Cardiac septum (tissue), 1 donor: Measurements from ENCODE around the gene CHST10. TPM values are rescaled to one million over a fixed set of nuclear protein-coding genes. Genes with fewer than 3 reads are reported as not detected.

Source experiments
- DNase-seq: peaks from one replicate; pipeline ENCODE4 v3.0.0-alpha.2; 2020; ENCODE audit warnings: low spot score
- intact Hi-C: fragments of 100-400 bp; cut with DNase I; formaldehyde crosslinking; loops from one replicate; pipeline ENCODE4 v1.14.0; 2022
- total RNA-seq: library from RNA; stranded (reverse); fragmentation: NEBNext Ultra II Directional; extraction: Animal tissue kit (Norgen Biotek cat#: 25700); gene quantifications from one replicate; pipeline ENCODE4 v1.2.1, GENCODE V29; 2021
- donor health status: DM: no; HTN: no; CAD: no.

The CHST10 gene
- total RNA-seq, 1 donor from 2014 or later: 7.8 TPM

DNA sequence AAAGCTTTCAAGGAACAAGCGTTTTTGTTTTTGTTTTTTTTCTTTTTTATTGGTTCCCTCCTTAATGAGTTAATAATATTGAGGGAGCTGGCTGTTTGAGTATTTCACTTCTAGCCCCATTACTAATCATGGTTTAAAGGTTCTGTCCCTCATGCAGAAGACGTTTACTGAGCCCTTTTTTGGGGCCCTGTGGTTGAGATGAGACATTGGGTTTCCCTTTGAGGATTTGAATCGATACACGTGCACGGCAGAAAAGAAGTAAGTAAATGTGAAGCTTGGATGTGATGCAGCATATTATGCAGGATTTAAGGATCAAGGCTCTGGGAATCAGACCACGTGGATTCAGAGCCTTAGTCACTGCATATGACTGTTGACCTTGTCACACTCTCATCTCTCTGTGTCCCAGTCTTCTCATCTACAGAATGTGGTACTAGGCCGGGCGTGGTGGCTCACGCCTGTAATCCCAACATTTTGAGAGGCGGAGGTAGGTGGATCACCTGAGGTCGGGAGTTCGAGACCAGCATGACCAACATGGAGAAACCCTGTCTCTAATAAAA lies 1.0 kb upstream of the CHST10 start:
- intact Hi-C loops: loop anchor here (5.0 kb wide), 2 partner anchors 96 to 144 kb away; partner anchors contain the start of genes LONRF2 and PDCL3
- no peak for DNase-seq

DNA sequence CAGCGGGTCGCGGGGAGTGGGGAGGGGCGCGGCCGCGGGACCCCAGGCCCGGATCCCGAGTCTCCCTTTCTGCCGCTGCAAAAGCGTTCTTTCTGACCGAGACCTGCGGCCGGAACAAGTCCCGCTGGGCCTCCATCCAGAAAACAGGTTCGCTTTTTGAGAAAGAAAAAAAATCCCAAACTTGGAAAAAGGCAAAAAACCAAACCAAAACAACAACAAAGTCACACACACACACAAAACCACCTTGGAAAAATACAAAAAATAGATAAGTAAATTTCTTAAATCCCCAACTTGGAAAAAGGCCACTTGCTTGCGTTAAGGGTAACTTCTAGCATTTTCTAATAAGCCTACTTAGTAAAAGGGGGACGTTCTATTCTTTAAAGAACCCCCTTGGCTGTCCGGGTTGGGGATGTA lies 250 bp upstream of the CHST10 start:
- no peak for DNase-seq
- intact Hi-C loops: loop anchor here (5.0 kb wide), 2 partner anchors 95 to 145 kb away; partner anchors contain the start of genes LONRF2 and PDCL3

DNA sequence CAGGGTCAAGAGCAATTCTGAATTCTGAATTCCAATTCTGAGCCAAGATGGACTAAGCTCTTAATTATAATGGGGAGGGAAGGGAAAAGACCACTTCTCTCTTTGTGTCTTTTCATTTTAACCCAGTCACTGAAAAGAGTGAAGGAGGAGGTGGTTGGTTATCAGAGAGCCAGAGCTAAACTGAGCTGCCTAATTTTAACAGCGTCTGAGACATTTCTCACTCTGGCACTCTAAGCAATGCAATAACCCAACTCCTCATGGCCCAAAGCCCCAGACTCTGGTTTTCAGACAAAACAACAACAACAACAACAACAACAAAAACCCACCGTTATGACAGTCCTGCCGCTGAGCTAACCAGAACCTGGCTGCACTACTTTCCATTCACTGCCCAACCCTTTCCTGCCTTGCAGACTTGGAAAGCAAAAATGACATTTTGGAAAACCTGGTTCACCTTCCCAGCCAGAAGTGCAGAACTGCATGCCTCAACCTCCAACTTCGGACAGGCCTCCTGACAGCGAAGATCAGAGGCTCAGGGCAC lies 1.0 kb downstream of the CHST10 start:
- intact Hi-C loops: loop anchor here (5.0 kb wide), 2 partner anchors 94 to 146 kb away; partner anchors contain the start of genes LONRF2 and PDCL3
- no peak for DNase-seq

DNA sequence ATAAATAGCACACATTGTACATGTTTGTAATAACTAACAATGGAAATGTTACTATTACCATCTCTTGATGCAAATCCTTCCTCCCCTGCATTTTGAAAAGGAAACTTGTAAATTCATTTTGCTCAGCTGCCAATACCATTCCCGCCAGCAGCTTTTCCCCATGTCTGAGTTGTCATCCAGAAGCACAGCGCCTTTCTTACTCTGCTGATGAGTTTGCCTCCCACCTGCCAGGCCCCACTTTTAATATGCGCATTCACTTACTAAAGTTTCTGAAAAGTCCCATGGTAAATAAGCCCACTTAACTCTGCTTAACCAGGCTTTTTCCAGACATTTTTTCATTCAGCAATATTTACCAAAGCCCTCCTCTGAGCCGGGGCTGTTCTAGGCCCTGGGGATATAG lies 3.9 kb downstream of the CHST10 start:
- intact Hi-C loops: no loop called here
- no peak for DNase-seq

GRCh38 chr2:100412881-100413321 lies 4.6 kb downstream of the CHST10 start:
- no peak for DNase-seq
- intact Hi-C loops: no loop called here

DNA sequence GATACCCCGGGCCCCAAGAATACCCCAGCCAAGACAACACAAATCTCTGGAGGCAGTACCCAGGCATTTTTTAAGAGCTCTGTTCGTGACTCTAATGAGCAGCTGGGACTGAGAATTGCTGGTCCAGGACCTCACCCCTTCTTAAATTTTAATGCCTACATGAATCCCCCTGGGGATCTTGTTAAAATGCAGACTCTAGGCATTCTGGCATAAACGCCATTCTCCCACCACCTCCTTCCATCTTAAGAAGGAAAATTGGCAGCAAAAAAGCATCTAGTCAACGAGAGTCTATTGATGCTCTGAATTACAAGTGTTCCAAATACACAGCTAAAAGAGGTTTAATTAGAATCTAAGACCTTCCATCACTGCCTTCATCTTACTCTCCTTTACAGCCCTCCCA lies 5.0 kb downstream of the CHST10 start:
- intact Hi-C loops: no loop called here
- no peak for DNase-seq

GRCh38 chr2:100411841-100412292 lies 5.6 kb downstream of the CHST10 start:
- intact Hi-C loops: no loop called here
- no peak for DNase-seq

DNA sequence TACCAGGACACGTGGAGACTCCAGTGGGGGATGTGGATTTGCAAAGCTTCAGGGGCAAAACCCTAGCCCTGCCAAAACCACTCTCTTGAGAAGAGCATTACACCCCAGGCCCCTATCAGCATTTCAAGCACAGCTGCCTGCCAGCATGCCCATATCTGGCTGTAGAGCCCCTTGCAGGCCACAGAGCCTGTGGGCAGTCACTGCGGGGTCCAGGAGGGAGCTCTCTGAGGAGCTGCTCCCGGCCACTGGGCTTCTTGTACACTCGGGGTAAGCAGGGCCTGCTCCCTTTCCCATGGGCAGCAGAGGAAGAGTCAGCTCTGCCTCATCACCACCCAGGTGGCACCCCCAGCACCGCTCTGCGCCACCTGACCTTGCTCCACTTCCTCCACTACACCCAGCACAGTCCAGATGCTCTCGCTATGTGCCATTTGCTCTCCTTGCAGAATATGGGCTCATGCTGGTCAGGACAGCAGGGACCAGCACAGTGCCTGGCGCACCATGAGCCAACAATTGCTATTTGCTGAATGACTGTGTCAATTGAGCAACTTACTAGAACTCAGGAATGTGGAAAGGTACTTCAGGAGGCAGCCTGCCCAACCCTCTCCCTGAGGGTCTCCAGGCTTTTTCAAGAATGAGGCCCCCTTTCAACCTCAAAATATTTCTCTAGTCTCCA lies 7.4 kb downstream of the CHST10 start:
- intact Hi-C loops: no loop called here

DNA sequence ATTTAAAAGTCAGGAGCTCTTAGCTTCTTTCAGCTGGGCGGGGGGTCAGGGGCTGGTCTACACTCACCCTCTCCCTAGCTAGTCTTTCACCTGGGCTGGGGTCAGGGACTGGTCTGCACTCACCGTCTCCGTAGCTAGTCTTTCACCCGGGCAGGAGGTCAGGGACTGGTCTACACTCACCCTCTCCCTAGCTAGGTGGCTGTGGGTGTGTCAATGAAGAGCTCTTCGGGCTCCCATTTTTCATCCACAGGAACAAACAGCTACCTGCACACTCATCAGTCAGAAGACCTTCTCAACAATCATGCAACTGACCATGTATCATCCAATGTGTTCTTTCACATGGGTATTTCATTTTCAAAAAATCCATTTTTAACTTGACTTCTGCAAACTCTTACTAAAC lies 8.0 kb downstream of the CHST10 start:
- intact Hi-C loops: no loop called here
- DNase-seq: no peak

More for the DNA sequence above, 7.4 kb downstream of the CHST10 start:
- no peak for DNase-seq

DNA sequence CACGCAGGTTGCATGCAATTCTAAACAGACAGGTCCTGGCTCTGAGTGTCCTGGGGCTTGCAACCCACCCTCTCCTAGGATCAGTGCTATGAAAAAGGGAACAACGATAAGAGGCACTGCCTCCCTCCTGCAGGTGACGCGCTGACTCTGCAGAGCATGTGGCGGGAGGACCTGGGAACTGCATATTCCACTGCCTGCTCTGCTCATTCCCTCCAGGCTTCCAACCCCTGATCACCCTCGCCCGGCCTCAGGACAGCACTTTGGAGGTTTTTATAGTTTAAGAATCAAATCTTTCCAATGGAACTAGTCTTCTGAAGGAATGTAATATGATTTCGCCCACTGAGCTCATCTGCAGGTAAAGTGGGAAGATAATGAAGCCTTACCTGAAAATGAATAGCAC lies 8.5 kb downstream of the CHST10 start:
- intact Hi-C loops: no loop called here
- DNase-seq: no peak

DNA sequence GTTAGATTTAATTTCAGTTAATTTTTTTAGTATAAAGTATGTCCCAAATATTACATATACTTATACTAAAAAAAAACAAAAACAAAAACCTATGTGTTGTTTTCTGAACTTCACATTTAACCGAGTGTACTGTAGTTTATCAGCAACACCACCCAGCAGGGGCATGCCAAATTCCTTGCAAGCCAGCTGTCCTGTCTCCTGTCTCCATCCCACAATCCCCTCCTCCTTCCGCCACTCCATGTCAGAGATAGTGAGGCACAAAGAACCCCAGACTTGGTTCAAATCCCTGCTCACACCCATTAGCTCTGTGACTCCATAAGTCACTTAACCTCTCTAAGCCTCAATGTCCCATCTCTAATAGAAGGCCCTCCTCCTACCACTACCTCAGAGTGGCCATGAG lies 9.4 kb downstream of the CHST10 start:
- DNase-seq: no peak
- intact Hi-C loops: no loop called here

- intact Hi-C loops: no loop called here
- no peak for DNase-seq
Observed at GRCh38 chr2:100407563-100407962, 9.9 kb downstream of the CHST10 start.

DNA sequence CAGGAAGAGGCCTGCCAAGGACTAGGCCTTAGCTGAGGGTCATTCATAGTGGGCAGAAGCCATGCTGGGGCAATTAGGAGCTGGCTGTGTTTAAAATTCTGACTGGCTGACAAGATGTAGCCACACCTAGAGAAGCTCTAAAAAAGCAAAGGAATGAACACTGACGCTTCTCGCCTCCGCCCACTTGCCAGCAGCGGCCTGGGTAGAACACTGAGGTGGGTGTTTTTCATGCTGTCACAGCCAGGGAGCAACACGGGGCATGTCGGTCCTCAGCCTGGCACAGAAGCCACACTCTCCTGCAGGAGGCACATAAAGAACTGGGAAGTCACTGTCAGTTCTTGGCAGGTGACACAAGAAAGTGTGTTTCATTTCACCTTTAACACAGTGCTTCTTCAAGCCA lies 10.4 kb downstream of the CHST10 start:
- no peak for DNase-seq
- intact Hi-C loops: no loop called here

GRCh38 chr2:100406120-100406508 lies 11.4 kb downstream of the CHST10 start:
- intact Hi-C loops: no loop called here
- DNase-seq: no peak

DNA sequence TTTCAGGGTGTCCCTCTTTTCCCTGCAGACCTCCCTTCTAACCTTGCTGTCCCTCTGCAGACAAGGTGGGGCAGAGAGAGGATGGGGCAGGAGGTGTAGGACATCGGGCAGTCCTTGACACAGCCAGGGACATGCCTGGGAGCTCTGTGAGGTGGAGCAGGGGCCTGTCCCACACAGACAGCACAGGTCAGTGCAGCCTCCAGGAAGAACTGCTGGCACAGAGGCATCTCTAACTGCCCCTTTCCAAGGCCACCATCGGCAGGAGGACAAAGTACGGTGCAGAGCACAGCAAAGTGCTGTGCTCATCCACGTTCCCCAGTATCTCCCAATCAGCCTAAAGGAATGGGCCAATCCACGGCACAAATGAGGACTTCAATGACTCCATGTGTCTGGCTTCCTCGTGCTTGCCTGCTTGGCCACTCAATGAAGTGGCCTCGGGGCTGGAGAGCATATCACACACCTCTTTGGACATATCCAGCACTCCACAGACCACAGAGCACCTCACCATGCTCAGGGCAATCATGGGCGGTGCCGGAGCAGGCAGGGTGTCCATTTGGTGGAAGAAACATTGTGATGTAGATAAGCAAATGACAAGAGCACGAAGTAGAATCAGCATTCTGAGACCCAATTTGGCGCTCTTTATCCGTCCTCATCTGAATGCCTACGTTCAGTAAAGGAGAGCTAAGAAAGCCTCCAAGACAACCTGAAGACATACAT lies 11.9 kb downstream of the CHST10 start:
- no peak for DNase-seq
- intact Hi-C loops: no loop called here

GRCh38 chr2:100404411-100404810 lies 13.1 kb downstream of the CHST10 start:
- intact Hi-C loops: no loop called here
- no peak for DNase-seq

DNA sequence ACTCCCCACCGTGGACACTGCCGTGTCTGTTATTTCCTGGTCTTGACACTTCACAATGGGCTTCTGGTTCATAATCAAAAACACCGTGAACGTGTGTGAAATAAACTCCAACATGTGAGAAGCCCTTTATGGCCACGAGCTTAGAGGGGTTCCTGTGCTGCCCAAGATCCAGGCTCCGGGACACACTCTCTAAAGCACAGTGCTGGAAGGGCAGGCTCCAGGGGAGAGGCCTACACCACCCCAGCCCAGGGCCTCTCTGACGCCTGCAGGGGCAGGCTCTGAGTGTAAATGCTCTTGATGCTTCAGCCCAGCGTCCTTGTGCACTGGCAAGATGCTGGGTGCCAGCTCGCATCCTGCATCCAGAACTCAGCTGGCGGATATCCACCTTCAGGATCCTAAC lies 13.7 kb downstream of the CHST10 start:
- DNase-seq: no peak
- intact Hi-C loops: no loop called here

- no peak for DNase-seq
- intact Hi-C loops: no loop called here
Observed at GRCh38 chr2:100401268-100401667, 16.2 kb downstream of the CHST10 start.

DNA sequence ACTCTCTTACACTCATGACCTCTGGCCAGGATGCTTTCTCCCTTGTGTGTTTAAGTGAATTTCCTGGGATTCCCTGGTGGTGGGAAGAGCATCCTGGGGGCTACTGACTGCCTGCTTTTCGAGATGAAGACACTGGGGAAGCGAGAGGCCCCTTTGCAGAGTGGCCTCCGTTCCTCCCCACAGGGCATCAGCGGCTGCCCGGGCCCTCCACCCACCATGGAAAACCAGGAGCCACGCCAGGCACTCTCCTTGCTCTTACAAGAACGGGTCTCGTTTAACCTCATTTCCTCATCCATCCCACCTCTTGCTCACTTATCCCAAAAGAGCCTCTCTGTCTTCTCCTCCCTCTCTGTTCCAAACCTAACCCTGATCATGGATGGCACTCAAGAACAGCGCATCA lies 17.8 kb downstream of the CHST10 start:
- DNase-seq: no peak

DNA sequence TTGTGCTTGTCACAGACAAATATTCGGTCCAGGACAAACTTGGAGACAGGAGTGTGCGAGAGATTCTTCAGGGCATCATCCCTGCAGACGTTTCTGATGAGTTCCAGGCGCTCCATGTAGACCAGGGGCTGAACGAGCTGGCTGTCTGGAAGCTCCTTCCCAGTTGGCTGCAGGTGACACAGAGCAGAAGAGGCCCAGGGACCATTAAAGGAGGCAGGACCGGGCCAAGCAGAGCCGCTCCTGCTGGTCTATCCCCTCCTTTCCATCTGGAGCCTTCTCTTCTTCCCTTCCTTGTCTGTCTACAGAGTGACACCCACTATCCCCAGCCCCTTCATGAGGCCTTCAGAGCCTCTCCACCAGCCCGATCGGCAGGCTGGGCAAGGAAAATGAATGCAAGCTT lies 19.5 kb downstream of the CHST10 start:
- no peak for DNase-seq
- intact Hi-C loops: no loop called here

More for the DNA sequence above, 17.8 kb downstream of the CHST10 start:
- intact Hi-C loops: no loop called here
